Central memory CD8-positive, alpha-beta T cell (primary cell): ENCODE measurements around the gene RAB5A.
"Not testable (repeated sequence)": the region's sequence is repeated elsewhere in the genome, so short reads cannot be mapped to it uniquely, and the experiment has no call there.

Source experiments
- ATAC-seq: fragments of 150-1000 bp; cut with Tn5 transposase; replicated peaks from 2 replicates; pipeline ENCODE4 v1.10.0; 2022; ENCODE audit warnings: mild to moderate bottlenecking, moderate FRiP score, moderate number of reproducible peaks; ENCODE audit not compliant: poor library complexity, severe bottlenecking; ENCODE audit errors: extremely low read depth
- DNase-seq, 2 donors: peaks; one replicate each; pipeline ENCODE4 v3.0.0; 2021; ENCODE audit warnings: low spot score in 2 of 2
- H3K27ac Mint-ChIP-seq: one replicate; pipeline ENCODE4 v1.8.0; 2022; ENCODE audit warnings: low read depth, mild to moderate bottlenecking, moderate library complexity, mixed read lengths
- H3K27me3 Mint-ChIP-seq: one replicate; pipeline ENCODE4 v1.8.0; 2022; ENCODE audit warnings: mixed read lengths
- H3K36me3 Mint-ChIP-seq: one replicate; pipeline ENCODE4 v1.8.0; 2022; ENCODE audit warnings: mild to moderate bottlenecking, moderate library complexity, mixed read lengths; ENCODE audit not compliant: insufficient read depth
- H3K4me1 Mint-ChIP-seq: one replicate; pipeline ENCODE4 v1.8.0; 2022; ENCODE audit warnings: mixed read lengths
- H3K4me3 Mint-ChIP-seq: one replicate; pipeline ENCODE4 v1.8.0; 2022; ENCODE audit warnings: mild to moderate bottlenecking, moderate library complexity, mixed read lengths
- H3K9me3 Mint-ChIP-seq: one replicate; pipeline ENCODE4 v1.8.0; 2022; ENCODE audit warnings: mixed read lengths

The RAB5A gene

DNA sequence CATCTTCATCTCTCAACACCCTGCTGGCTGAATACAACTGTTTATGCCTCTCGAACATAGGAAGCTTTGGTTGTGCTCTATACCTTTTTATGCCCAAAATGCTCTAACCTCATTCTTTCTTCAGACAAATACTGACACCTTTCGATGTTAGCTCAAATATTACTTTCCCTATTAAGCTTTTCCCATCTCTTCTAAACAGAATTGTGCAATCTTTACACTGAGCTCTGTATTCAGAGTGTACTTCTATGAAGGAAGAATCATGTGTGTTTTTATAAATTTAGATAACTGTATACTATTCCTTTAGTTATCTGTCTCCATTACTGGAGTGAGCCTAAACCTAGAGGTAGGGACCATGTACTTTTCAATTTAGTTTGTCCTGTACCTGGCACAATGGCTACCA is 14.5 kb upstream of the RAB5A start:
- Mint-ChIP-seq H3K4me1 (no peaks in the 10 kb centered on the region), H3K4me3 (no peak overlapping the region), H3K27ac (no peak overlapping the region)

DNA sequence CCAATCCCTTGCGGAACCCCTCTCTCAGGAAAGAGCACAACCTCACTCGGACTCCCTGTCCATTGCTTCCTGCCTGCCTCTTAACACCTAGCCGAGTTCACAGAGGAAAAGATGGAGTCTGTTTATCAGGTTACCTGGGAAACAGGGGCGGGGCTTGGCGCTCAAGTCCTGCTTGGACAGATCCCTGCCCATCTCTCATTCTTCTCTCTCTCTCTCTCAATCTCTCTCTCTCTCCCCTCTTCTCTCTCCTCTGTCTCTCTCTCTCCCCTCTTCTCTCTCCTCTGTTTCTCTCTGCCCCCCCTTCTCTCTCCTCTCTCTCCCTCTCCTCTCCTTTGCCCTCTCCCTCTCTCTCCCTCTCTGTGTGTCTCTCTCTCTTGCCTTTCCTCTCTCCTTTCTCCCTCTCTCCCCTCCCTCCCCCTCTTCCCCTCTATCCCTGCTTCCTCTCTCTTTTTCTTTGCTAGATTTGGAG is 12.8 kb upstream of the RAB5A start, which contains the start of gene EFHB:
TSS of gene EFHB (minus strand) at position 120 of the 469 bp plus-strand sequence. CDS start 199 bp downstream, outside the sequence.
- no peaks in the 10 kb centered on the region for H3K4me1 Mint-ChIP-seq

More for the DNA sequence above, 14.5 kb upstream of the RAB5A start:
- no peak for ATAC-seq
- Mint-ChIP-seq H3K27me3 (peaks cover 34% of the 10 kb centered on the region), H3K9me3 (no peaks in the 10 kb centered on the region), H3K36me3 (no peaks in the 10 kb centered on the region)
- DNase-seq, result no peak

DNA sequence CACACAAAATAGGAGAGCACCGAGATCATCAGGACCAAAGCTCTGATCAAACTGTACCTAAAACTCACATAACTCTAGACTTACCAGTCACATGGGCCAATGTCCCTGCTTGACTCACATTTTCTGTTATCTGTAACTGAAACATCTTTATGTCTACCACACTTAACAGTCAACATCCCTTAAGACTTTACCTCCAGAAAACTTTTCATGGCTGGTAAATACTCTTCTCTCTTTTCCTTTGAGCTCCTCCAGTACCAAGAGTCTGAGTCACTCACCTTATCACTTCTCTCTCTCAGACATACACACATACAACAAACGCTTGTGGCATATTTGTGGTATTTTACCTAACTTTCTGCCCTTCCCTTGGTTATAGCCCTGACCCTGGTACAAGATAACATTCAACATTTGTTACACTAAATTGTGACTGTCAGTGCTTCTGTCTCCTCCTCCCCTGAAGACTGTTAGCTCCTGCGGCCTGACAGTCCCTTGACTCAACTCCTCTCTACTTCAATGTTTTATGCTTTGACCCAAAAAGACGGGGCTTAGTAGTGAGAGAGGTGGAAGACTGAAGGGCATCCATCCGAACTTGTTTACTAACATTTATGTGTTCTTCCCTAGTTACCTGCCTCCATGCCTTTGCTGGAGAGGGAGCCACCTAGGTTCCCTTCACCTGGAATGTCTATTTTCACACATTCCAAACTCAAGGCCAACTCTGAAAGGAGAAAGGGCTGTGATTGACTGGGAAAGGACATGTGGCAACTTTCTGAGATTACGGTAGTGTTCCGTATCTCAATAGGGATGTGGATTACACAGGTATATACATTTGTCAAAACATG is 9.2 kb upstream of the RAB5A start:
- no peak for ATAC-seq
- DNase-seq, result no peak
- Mint-ChIP-seq H3K27ac (no peak overlapping the region), H3K36me3 (no peaks in the 10 kb centered on the region), H3K9me3 (no peaks in the 10 kb centered on the region), H3K27me3 (peaks cover 29% of the 10 kb centered on the region), H3K4me1 (no peaks in the 10 kb centered on the region), H3K4me3 (no peak overlapping the region)

More for the DNA sequence above, 12.8 kb upstream of the RAB5A start, which contains the start of gene EFHB:
- H3K27me3 Mint-ChIP-seq, result peaks cover 31% of the 10 kb centered on the region
- H3K36me3 Mint-ChIP-seq, result no peaks in the 10 kb centered on the region
- H3K4me3 Mint-ChIP-seq, result no peak within 1 kb of the TSS
- H3K9me3 Mint-ChIP-seq, result no peaks in the 10 kb centered on the region
- DNase-seq (no peak), ATAC-seq (no peak)
- H3K27ac Mint-ChIP-seq, result no peak within 1 kb of the TSS

DNA sequence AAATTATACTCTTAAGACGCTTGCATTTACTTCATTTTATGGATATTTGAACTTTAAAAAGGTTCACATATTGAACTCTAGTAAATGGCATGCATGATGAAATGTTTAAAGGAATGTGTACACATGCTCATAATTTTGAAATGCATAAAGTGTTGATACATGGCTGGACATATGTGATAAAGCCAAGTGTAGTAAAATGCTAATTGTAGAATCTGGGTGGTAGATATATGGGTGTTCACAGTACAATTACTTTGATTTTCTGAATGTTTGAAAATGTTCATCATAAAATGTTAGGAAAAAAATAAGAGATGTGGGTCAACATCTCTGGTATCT is 8.6 kb upstream of the RAB5A start:
- ATAC-seq (no peak), DNase-seq (no peak)
- no peak overlapping the region for H3K4me3 Mint-ChIP-seq

DNA sequence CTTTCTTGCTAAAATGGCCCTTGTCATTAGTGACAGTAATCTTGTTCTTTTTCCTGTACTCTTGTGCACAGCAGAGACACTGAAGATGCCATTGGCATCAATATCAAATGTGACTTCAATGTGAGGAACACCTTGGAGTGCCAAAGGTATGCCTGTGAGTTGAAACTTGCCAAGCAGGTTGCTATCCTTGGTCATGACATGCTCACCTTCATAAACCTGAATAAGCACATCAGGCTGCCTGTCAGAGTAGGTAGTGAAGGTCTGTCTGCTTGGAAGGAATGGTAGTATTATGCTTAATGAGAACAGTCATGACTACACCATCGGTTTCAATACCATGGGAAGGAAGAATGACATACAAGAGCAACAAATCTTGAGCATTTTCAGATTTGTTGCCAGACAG is 6.3 kb upstream of the RAB5A start:
- no peak for DNase-seq
- H3K27ac Mint-ChIP-seq, result no peak overlapping the region
- H3K4me3 Mint-ChIP-seq, result no peak overlapping the region
- H3K4me1 Mint-ChIP-seq, result peaks cover 8% of the 10 kb centered on the region
- peaks cover 1% of the 10 kb centered on the region for H3K36me3 Mint-ChIP-seq
- ATAC-seq, result no peak
- H3K9me3 Mint-ChIP-seq, result no peaks in the 10 kb centered on the region
- peaks cover 10% of the 10 kb centered on the region for H3K27me3 Mint-ChIP-seq

More for the DNA sequence above, 8.6 kb upstream of the RAB5A start:
- no peaks in the 10 kb centered on the region for H3K9me3 Mint-ChIP-seq
- H3K36me3 Mint-ChIP-seq, result no peaks in the 10 kb centered on the region
- H3K27me3 Mint-ChIP-seq, result peaks cover 23% of the 10 kb centered on the region
- H3K27ac Mint-ChIP-seq, result no peak overlapping the region
- no peaks in the 10 kb centered on the region for H3K4me1 Mint-ChIP-seq

DNA sequence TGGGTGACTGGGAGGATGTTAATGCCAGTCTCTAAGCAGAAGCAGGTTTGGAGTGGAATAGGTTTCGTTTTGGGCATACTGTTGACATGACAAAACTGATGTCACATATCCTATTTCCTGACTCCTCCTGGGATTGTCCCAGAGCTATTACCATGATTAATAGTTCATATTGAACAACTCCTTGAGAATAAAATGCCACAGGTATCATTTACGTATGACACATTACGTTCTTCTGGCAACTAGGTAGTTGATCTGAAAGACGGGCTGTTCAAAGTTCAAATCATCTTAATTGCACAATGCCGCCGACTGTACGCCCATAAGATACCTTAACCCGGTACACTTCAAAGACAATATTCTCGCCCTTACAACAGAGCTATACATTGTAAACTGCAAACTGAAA is 1.4 kb upstream of the RAB5A start:
- DNase-seq, result no peak
- no peak overlapping the region for H3K27ac Mint-ChIP-seq
- H3K9me3 Mint-ChIP-seq, result no peaks in the 10 kb centered on the region
- peaks cover 2% of the 10 kb centered on the region for H3K27me3 Mint-ChIP-seq
- H3K4me1 Mint-ChIP-seq, result peaks cover 30% of the 10 kb centered on the region
- no peak for ATAC-seq
- H3K4me3 Mint-ChIP-seq, result peak overlapping the region; percentile 88
- peaks cover 20% of the 10 kb centered on the region for H3K36me3 Mint-ChIP-seq

DNA sequence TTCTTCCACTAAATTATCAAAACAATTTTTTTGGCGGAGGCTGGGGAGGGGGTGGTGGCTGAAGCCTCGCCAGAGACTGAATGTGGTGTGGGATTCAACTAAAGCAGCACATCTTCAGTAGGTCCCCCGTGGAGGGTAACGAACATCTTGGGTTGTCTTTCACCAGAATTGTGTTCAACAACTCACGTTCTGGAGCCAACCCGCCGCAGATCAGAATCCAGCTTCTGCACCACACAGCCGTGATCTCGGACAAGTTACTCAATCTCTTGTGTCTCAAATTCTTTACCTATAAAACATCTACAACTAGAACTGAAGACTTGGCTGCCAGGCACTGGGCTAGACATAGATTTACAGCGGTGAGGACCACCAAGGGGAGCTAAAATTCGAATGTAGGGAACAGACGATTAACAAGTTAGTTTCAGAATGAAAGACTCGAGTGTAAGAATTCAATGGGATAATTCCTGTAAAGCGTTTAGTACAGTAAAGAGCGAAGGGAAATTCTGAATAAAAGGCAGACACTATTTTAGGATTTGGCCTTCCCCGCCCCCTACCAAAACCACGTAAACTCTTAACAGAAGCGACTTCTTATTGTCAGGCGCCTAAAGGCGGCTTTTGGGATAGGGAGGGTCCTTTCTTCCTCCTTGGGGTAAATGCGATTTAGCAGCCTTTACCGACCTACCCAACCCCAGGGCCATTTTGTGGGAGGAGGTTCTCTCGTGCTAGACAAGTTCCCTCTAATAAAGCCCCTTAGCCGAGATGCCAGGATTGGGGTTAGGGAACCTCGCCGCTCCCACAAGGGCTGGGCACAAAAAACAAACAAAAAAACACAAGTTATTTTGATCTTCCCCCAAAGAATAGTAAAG is 697 bp upstream of the RAB5A start:
- no peak for ATAC-seq
- peak overlapping the region; percentile 88 for H3K4me3 Mint-ChIP-seq
- peak overlapping the region; percentile 92 for H3K27ac Mint-ChIP-seq
- H3K27me3 Mint-ChIP-seq, result no peaks in the 10 kb centered on the region
- H3K4me1 Mint-ChIP-seq, result peaks cover 36% of the 10 kb centered on the region
- H3K36me3 Mint-ChIP-seq, result peaks cover 22% of the 10 kb centered on the region
- no peak for DNase-seq
- no peaks in the 10 kb centered on the region for H3K9me3 Mint-ChIP-seq

DNA sequence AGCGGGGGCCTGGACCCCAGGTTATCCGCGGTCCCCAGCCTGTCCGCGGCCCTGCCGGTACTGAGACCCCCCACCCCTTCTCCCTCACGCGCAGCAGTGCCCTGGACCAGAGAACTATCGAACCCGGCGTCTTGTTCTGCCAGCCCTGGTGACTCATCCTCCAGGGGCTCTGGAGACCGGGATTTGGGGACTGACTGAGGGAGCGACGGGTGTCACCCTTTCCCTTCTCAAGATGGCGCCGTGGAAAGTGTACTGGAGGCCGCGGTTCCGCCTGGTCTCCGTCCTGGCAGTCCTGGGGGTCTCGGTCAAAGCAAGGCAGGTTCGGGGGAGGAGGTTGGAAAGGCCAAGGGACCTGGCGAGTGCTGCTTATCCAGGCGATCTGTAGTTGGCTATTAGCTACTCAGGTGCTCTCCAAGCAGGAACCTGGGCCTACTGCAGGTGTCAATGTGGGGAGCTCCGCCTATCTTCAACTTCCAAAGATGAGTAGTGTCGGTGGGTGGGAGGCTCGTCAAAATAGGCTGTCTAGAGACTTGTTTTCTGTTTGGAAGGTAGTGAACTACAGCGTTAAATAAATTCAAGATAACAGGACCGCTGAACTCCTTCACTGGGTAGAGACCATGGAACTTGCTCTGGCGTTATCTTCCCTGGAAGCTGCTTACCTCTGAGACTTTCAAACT is 790 bp downstream of the RAB5A start:
- Mint-ChIP-seq H3K36me3 (peaks cover 27% of the 10 kb centered on the region), H3K27ac (peak overlapping the region; percentile 92), H3K9me3 (no peaks in the 10 kb centered on the region), H3K4me3 (peak overlapping the region; percentile 88), H3K4me1 (peaks cover 42% of the 10 kb centered on the region), H3K27me3 (no peaks in the 10 kb centered on the region)
- DNase-seq (peak; percentile 29 to 33), ATAC-seq (peak; percentile 31)

DNA sequence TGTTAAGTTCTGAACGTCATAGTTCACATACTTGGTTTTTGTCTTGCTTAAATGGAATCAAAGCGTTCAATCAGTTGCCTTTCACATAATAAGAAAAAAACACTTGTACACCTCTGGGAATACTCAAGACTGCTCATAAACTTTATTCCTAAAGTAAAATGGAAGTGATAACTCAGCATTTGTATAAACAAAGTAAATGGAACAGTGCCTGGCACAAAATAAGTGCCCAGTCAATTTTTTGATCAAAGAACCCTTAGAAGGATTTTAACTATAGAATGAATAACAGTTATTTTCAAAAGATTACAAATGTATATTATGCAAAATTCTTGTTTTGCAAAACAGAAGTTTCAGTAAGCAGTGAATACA is 1.3 kb downstream of the RAB5A start:
- H3K27me3 Mint-ChIP-seq, result no peaks in the 10 kb centered on the region
- H3K36me3 Mint-ChIP-seq, result peaks cover 29% of the 10 kb centered on the region
- peak overlapping the region; percentile 88 for H3K4me3 Mint-ChIP-seq
- peak overlapping the region; percentile 92 for H3K27ac Mint-ChIP-seq
- H3K4me1 Mint-ChIP-seq, result peaks cover 42% of the 10 kb centered on the region
- no peaks in the 10 kb centered on the region for H3K9me3 Mint-ChIP-seq
- ATAC-seq, result no peak
- no peak for DNase-seq

DNA sequence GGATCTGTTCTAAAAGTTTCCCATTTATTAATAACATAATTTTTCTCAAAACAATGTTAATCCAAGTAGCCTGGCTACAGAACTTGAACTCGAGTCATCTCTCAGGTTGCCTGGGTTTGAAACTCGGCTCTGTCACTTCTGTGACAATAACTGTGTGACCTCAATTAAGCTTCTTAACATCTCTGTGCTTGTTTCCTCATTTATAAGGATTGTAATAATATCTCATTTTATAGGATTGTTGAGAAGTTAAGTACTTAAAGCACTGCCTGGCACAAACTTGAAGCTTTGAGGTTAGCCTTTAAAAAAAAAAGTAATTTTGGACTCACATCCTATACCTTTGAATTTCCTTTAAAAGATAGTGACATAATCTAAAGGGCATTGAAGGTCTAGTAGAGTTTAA is 3.4 kb downstream of the RAB5A start:
- peaks cover 48% of the 10 kb centered on the region for H3K4me1 Mint-ChIP-seq
- H3K4me3 Mint-ChIP-seq, result no peak overlapping the region

DNA sequence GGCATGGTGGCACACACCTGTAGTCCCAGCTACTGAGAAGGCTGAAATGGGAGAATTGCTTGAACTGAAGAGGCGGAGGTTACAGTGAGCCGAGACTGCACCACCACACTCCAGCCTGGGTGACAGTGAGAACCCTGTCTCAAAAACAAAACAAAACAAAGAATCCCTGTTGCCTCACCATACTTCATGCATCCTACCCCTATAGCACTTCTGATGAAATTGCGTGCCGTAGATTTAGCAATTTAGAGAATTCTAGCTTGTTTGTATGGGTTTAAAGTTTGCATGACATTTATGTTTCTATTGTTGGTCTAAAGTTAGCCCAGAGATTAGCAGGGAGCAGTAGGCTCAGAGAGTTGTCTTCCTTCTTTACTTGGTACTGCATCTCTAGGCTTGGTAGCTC is 7.8 kb downstream of the RAB5A start:
- Mint-ChIP-seq H3K36me3 (peaks cover 34% of the 10 kb centered on the region), H3K27ac (no peak overlapping the region), H3K4me3 (no peak overlapping the region), H3K9me3 (no peaks in the 10 kb centered on the region), H3K27me3 (no peaks in the 10 kb centered on the region), H3K4me1 (peaks cover 44% of the 10 kb centered on the region)
- ATAC-seq (no peak), DNase-seq (no peak)

More for the DNA sequence above, 3.4 kb downstream of the RAB5A start:
- H3K9me3 Mint-ChIP-seq, result no peaks in the 10 kb centered on the region
- peak overlapping the region; percentile 10 for H3K27ac Mint-ChIP-seq
- no peak for ATAC-seq
- H3K36me3 Mint-ChIP-seq, result peaks cover 41% of the 10 kb centered on the region
- no peak for DNase-seq
- no peaks in the 10 kb centered on the region for H3K27me3 Mint-ChIP-seq

DNA sequence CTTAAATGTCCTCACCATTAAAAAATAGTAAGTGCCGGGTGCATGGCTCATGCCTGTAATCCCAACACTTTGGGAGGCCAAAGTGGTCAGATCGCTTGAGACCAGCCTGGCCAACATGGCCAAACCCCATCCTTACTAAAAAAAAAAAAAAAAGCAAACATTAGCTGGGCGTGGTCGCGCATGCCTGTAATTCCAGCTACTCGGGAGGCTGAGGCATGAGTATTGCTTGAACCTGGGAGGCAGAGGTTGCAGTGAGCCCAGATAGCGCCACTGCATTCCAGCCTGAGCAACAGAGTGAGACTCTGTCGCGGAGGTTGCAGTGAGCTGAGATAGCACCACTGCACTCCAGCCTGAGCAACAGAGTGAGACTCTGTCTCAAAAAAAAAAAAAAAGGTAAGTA is 10.5 kb downstream of the RAB5A start:
- peaks cover 53% of the 10 kb centered on the region for H3K4me1 Mint-ChIP-seq
- H3K9me3 Mint-ChIP-seq, ATAC-seq, DNase-seq, H3K4me3 Mint-ChIP-seq, H3K27me3 Mint-ChIP-seq, H3K27ac Mint-ChIP-seq: not testable (repeated sequence)
- H3K36me3 Mint-ChIP-seq, result peaks cover 34% of the 10 kb centered on the region
